Measurements from ENCODE around the gene TMEM266.

TMEM266 gene

DNA sequence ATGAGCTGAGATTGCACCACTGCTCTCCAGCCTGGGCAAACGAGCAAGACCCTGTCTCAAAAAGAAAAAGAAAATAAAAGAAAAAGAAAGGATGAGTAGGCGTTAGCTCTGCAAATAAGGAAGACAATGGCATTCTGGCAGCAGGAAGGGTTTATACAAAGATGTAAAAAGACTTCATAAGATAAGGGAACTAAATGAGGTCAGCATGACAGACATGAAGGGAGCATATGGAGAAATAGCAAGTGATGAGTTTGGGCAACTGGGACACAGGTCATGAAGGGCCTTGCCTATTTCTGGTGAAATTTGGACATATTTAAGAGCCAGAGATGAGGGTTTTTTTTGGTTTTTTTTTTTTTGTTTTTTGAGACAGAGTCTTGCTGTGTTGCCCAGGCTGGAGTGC, 24.5 kb downstream of the TMEM266 start:
- no peak overlapping the region for H3K27ac ChIP-seq (ENCODE audit: insufficient read depth in 1 of 2, low read depth in 1 of 2, low read length in 2 of 2, poor library complexity in 1 of 2, severe bottlenecking in 2 of 2)
- no peaks in the 10 kb centered on the region for H3K4me1 ChIP-seq (ENCODE audit: control extremely low read depth in 1 of 4, control insufficient read depth in 4 of 4, insufficient read depth in 4 of 4, low read length in 3 of 4)
- no peaks in the 10 kb centered on the region for H3K9me3 ChIP-seq (ENCODE audit: control extremely low read depth in 1 of 5, control insufficient read depth in 4 of 5, insufficient read depth in 2 of 5, low read depth in 1 of 5, low read length in 4 of 5)
- ChIA-PET POLR2A (no interaction called here), CTCF (no interaction called here)
- 86% methylated on average over 2 of the region's 2 CpGs for WGBS (ENCODE audit: insufficient coverage)
- peak in 1 of 3 donors; percentile 11 for DNase-seq
- no peaks in the 10 kb centered on the region for H3K36me3 ChIP-seq (ENCODE audit: control insufficient read depth in 4 of 4, insufficient read depth in 4 of 4, low read length in 3 of 4)
- no peak overlapping the region for H3K4me3 ChIP-seq (ENCODE audit: control insufficient read depth in 1 of 7, extremely low read depth in 1 of 7, insufficient read depth in 4 of 7, low read depth in 2 of 7, low read length in 6 of 7)
- H3K27me3 ChIP-seq (replicated peaks in 2 of 5; ENCODE audit: control insufficient read depth in 4 of 5, insufficient read depth in 5 of 5, low read length in 4 of 5): peaks cover 0 to 2% (median 0%) of the 10 kb centered on the region in 5 experiments

DNA sequence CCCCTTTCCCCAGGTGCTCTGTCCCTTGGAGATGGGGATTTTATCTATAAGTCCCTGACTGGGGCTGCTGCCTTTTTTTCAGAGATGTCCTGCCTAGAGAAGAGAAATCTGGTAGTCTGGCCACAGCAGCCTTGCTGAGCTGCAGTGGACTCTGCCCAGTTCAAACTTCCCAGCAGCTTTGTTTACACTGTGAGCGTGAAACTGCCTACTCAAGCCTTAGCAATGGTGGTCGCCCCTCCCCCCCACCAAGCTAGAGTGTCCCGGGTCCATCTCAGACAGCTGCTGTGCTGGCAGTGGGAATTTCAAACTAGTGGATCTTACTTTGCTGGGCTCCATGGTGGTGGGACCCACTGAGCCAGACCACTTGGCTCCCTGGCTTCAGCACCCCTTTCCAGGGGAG, 38.9 kb downstream of the TMEM266 start:
- Histone ChIP-seq H3K36me3 (ENCODE audit: control insufficient read depth in 4 of 4, insufficient read depth in 4 of 4, low read length in 3 of 4) (no peaks in the 10 kb centered on the region), H3K27ac (ENCODE audit: insufficient read depth in 1 of 2, low read depth in 1 of 2, low read length in 2 of 2, poor library complexity in 1 of 2, severe bottlenecking in 2 of 2) (no peak overlapping the region), H3K4me3 (ENCODE audit: control insufficient read depth in 1 of 7, extremely low read depth in 1 of 7, insufficient read depth in 4 of 7, low read depth in 2 of 7, low read length in 6 of 7) (no peak overlapping the region), H3K9me3 (ENCODE audit: control extremely low read depth in 1 of 5, control insufficient read depth in 4 of 5, insufficient read depth in 2 of 5, low read depth in 1 of 5, low read length in 4 of 5) (peaks cover 0 to 5% (median 2%) of the 10 kb centered on the region in 5 experiments), H3K4me1 (ENCODE audit: control extremely low read depth in 1 of 4, control insufficient read depth in 4 of 4, insufficient read depth in 4 of 4, low read length in 3 of 4) (no peaks in the 10 kb centered on the region), H3K27me3 (replicated peaks in 2 of 5; ENCODE audit: control insufficient read depth in 4 of 5, insufficient read depth in 5 of 5, low read length in 4 of 5) (peaks cover 0 to 3% (median 0%) of the 10 kb centered on the region in 5 experiments)
- DNase-seq: no peak
- ChIA-PET CTCF (interaction anchor here (1.0 kb wide), 1 partner anchor 10 kb away, joined by 4 read pairs; no protein-coding TSS in a partner anchor), POLR2A (no interaction called here)
- 50% methylated on average over 3 of the region's 3 CpGs for WGBS (ENCODE audit: insufficient coverage)

DNA sequence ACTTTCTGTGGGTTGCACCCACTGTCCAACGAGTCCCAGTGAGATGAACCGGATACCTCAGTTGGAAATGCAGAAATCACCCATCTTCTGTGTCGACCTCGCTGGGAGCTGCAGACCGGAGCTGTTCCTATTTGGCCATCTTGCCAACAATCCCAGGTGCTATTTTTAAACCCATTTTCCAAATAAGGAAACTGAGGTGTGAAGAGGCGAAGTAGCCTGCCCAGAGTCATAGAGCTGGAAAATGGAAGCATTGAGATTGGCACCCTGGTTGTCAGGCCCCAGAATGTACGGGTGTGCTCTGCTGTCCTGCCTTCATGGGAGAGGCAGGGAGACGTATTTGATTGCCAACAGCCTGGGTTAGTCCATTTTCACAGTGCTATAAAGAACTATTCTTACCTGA, 39.6 kb downstream of the TMEM266 start:
- POLR2A ChIA-PET: no interaction called here
- Histone ChIP-seq H3K36me3 (ENCODE audit: control insufficient read depth in 4 of 4, insufficient read depth in 4 of 4, low read length in 3 of 4) (no peaks in the 10 kb centered on the region), H3K4me1 (ENCODE audit: control extremely low read depth in 1 of 4, control insufficient read depth in 4 of 4, insufficient read depth in 4 of 4, low read length in 3 of 4) (no peaks in the 10 kb centered on the region), H3K4me3 (ENCODE audit: control insufficient read depth in 1 of 7, extremely low read depth in 1 of 7, insufficient read depth in 4 of 7, low read depth in 2 of 7, low read length in 6 of 7) (no peak overlapping the region), H3K9me3 (ENCODE audit: control extremely low read depth in 1 of 5, control insufficient read depth in 4 of 5, insufficient read depth in 2 of 5, low read depth in 1 of 5, low read length in 4 of 5) (peaks cover 0 to 5% (median 2%) of the 10 kb centered on the region in 5 experiments), H3K27ac (ENCODE audit: insufficient read depth in 1 of 2, low read depth in 1 of 2, low read length in 2 of 2, poor library complexity in 1 of 2, severe bottlenecking in 2 of 2) (no peak overlapping the region), H3K27me3 (replicated peaks in 2 of 5; ENCODE audit: control insufficient read depth in 4 of 5, insufficient read depth in 5 of 5, low read length in 4 of 5) (peaks cover 0 to 3% (median 0%) of the 10 kb centered on the region in 5 experiments)
- 94% methylated on average over 6 of the region's 8 CpGs for WGBS (ENCODE audit: insufficient coverage)
- DNase-seq: no peak
- CTCF ChIA-PET: no interaction called here

DNA sequence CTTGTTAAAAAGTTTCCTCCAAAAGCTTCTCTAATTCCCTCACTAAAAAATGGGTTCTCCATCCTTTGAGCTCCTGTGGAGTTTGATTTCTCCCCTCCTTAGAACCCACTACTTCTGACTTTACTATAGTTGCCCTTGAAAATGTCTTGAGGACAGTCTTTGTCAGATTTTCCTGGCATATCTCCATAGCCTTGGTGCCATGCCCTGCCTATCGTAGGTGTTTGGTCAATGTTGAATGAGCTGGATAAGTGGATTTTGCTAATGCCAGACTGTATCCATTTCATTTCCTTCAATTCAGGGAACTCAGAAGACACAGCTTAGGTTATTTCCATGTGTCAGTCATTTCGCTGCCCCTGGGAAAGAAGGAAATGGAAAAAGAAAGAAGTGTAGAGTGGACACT, 40.6 kb downstream of the TMEM266 start:
- Histone ChIP-seq H3K9me3 (ENCODE audit: control extremely low read depth in 1 of 5, control insufficient read depth in 4 of 5, insufficient read depth in 2 of 5, low read depth in 1 of 5, low read length in 4 of 5) (peaks cover 0 to 5% (median 2%) of the 10 kb centered on the region in 5 experiments), H3K36me3 (ENCODE audit: control insufficient read depth in 4 of 4, insufficient read depth in 4 of 4, low read length in 3 of 4) (no peaks in the 10 kb centered on the region), H3K27me3 (replicated peaks in 2 of 5; ENCODE audit: control insufficient read depth in 4 of 5, insufficient read depth in 5 of 5, low read length in 4 of 5) (peaks cover 0 to 3% (median 0%) of the 10 kb centered on the region in 5 experiments), H3K4me1 (ENCODE audit: control extremely low read depth in 1 of 4, control insufficient read depth in 4 of 4, insufficient read depth in 4 of 4, low read length in 3 of 4) (no peaks in the 10 kb centered on the region), H3K4me3 (ENCODE audit: control insufficient read depth in 1 of 7, extremely low read depth in 1 of 7, insufficient read depth in 4 of 7, low read depth in 2 of 7, low read length in 6 of 7) (no peak overlapping the region), H3K27ac (ENCODE audit: insufficient read depth in 1 of 2, low read depth in 1 of 2, low read length in 2 of 2, poor library complexity in 1 of 2, severe bottlenecking in 2 of 2) (no peak overlapping the region)
- ChIA-PET POLR2A (no interaction called here), CTCF (interaction anchor here (0.9 kb wide), 1 partner anchor 39 kb away, joined by 3 read pairs; no protein-coding TSS in a partner anchor)
- WGBS (ENCODE audit: insufficient coverage): 100% methylated on average over 1 of the region's 2 CpGs
- DNase-seq: no peak

DNA sequence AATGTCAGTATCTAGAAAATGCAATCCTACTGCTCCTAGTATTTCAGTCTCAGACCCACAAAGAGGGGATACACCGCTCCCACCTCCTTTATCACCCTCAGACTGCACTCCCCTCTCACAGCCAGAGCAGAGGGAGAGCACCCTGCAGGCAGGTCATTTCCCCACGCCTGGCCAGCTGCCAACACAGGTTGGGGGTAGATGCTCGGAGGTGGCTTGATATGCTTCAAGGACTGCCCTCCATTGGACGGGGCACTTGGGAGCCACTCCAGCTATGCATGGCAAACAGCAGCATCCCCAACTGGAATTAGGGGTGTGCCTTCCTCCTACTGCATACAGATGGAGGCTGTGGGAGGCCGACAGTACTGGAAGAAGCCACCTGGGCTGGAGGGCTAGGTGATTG, 41.9 kb downstream of the TMEM266 start:
- H3K4me1 ChIP-seq (ENCODE audit: control extremely low read depth in 1 of 4, control insufficient read depth in 4 of 4, insufficient read depth in 4 of 4, low read length in 3 of 4): no peaks in the 10 kb centered on the region
- peaks cover 0 to 5% (median 2%) of the 10 kb centered on the region in 5 experiments for H3K9me3 ChIP-seq (ENCODE audit: control extremely low read depth in 1 of 5, control insufficient read depth in 4 of 5, insufficient read depth in 2 of 5, low read depth in 1 of 5, low read length in 4 of 5)
- H3K4me3 ChIP-seq (ENCODE audit: control insufficient read depth in 1 of 7, extremely low read depth in 1 of 7, insufficient read depth in 4 of 7, low read depth in 2 of 7, low read length in 6 of 7): no peak overlapping the region
- CTCF ChIA-PET: no interaction called here
- POLR2A ChIA-PET: no interaction called here
- WGBS (ENCODE audit: insufficient coverage): 100% methylated on average over 1 of the region's 5 CpGs
- no peaks in the 10 kb centered on the region for H3K36me3 ChIP-seq (ENCODE audit: control insufficient read depth in 4 of 4, insufficient read depth in 4 of 4, low read length in 3 of 4)
- H3K27me3 ChIP-seq (replicated peaks in 2 of 5; ENCODE audit: control insufficient read depth in 4 of 5, insufficient read depth in 5 of 5, low read length in 4 of 5): peaks cover 0 to 4% (median 0%) of the 10 kb centered on the region in 5 experiments
- DNase-seq: no peak
- H3K27ac ChIP-seq (ENCODE audit: insufficient read depth in 1 of 2, low read depth in 1 of 2, low read length in 2 of 2, poor library complexity in 1 of 2, severe bottlenecking in 2 of 2): no peak overlapping the region

DNA sequence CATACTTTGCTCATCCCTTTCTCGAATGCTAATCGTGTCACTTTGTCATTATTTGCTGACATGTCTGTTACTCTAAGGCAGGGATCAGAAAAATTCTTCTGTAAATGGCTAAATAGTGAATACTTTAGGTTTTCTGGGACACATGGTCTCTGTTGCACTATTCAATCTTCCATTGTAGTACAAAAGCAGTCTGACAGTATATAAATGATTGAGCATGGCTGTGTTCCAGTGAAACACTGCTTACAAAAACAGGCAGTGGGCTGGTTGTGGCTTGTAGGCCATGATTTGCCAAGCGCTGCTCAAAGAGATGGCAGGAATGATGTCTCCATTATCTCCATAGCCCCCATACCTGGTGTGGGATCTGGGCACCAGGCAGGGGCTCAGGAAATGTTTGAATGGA, 45.6 kb downstream of the TMEM266 start:
- WGBS (ENCODE audit: insufficient coverage): no CpG with 5 or more reads among the region's 3 CpGs
- Histone ChIP-seq H3K36me3 (ENCODE audit: control insufficient read depth in 4 of 4, insufficient read depth in 4 of 4, low read length in 3 of 4) (no peaks in the 10 kb centered on the region), H3K9me3 (ENCODE audit: control extremely low read depth in 1 of 5, control insufficient read depth in 4 of 5, insufficient read depth in 2 of 5, low read depth in 1 of 5, low read length in 4 of 5) (no peaks in the 10 kb centered on the region), H3K4me3 (ENCODE audit: control insufficient read depth in 1 of 7, extremely low read depth in 1 of 7, insufficient read depth in 4 of 7, low read depth in 2 of 7, low read length in 6 of 7) (no peak overlapping the region), H3K4me1 (ENCODE audit: control extremely low read depth in 1 of 4, control insufficient read depth in 4 of 4, insufficient read depth in 4 of 4, low read length in 3 of 4) (no peaks in the 10 kb centered on the region), H3K27me3 (replicated peaks in 2 of 5; ENCODE audit: control insufficient read depth in 4 of 5, insufficient read depth in 5 of 5, low read length in 4 of 5) (peaks cover 0 to 5% (median 0%) of the 10 kb centered on the region in 5 experiments), H3K27ac (ENCODE audit: insufficient read depth in 1 of 2, low read depth in 1 of 2, low read length in 2 of 2, poor library complexity in 1 of 2, severe bottlenecking in 2 of 2) (no peak overlapping the region)
- ChIA-PET POLR2A (no interaction called here), CTCF (interaction anchor here (1.0 kb wide), 1 partner anchor 35 kb away, joined by 3 read pairs; no protein-coding TSS in a partner anchor)
- DNase-seq: no peak

DNA sequence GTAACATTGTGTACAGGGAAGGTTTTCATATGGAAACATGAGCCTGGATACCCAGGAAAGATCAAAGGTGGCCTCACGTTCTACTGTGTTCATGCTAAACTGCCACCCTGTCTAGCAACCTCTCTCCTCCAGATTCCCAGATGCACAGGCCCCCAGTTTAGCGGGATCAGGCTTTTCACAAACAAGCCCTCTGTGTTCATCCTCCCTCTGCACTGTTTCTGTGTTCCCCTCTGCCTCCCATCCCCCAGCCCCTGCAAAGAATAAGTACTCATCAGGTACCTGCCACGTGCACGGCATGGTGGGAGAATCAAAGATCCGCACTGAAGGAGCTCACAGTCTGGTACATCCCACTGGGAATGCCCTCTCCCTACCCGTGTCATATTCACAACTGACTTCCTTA, 46.1 kb downstream of the TMEM266 start:
- no peak overlapping the region for H3K4me3 ChIP-seq (ENCODE audit: control insufficient read depth in 1 of 7, extremely low read depth in 1 of 7, insufficient read depth in 4 of 7, low read depth in 2 of 7, low read length in 6 of 7)

More for the DNA sequence above, 46.1 kb downstream of the TMEM266 start:
- ChIA-PET CTCF (interaction anchor here (1.0 kb wide), 1 partner anchor 34 kb away, joined by 3 read pairs; no protein-coding TSS in a partner anchor), POLR2A (no interaction called here)
- Histone ChIP-seq H3K4me1 (ENCODE audit: control extremely low read depth in 1 of 4, control insufficient read depth in 4 of 4, insufficient read depth in 4 of 4, low read length in 3 of 4) (no peaks in the 10 kb centered on the region), H3K9me3 (ENCODE audit: control extremely low read depth in 1 of 5, control insufficient read depth in 4 of 5, insufficient read depth in 2 of 5, low read depth in 1 of 5, low read length in 4 of 5) (peaks cover 0 to 2% (median 0%) of the 10 kb centered on the region in 5 experiments), H3K27ac (ENCODE audit: insufficient read depth in 1 of 2, low read depth in 1 of 2, low read length in 2 of 2, poor library complexity in 1 of 2, severe bottlenecking in 2 of 2) (no peak overlapping the region), H3K36me3 (ENCODE audit: control insufficient read depth in 4 of 4, insufficient read depth in 4 of 4, low read length in 3 of 4) (no peaks in the 10 kb centered on the region), H3K27me3 (replicated peaks in 2 of 5; ENCODE audit: control insufficient read depth in 4 of 5, insufficient read depth in 5 of 5, low read length in 4 of 5) (peaks cover 0 to 5% (median 0%) of the 10 kb centered on the region in 5 experiments)
- no peak for DNase-seq
- WGBS (ENCODE audit: insufficient coverage): 98% methylated on average over 5 of the region's 6 CpGs
